Measurements from ENCODE around the gene GATAD1.
A peak's percentile ranks its signal among the peaks of the same experiment; 100 is the strongest.
"Not testable (repeated sequence)": the region's sequence is repeated elsewhere in the genome, so short reads cannot be mapped to it uniquely, and the experiment has no call there.

The GATAD1 gene

DNA sequence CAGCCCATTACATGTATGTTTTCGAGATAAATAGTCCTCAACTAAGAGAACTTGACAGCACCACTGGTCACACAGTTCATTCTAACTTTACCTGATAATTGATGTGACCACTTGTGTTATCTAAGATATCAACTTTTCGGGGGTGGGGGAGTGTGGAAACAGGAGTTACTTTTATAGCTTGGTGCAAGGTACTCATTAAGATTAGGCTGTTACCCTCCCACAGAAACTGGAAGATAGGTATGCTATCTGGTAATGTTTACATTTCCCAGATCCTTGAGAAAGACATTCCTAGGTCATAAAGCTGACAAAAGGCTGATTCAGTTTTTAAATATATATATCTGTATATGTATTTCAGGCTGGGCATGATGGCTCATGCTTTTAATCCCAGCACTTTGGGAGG is 19.4 kb downstream of the GATAD1 start:
- DNase-seq (no peak), ATAC-seq (ENCODE audit: insufficient read depth, low read depth) (no peak)
- peaks cover 3% of the 10 kb centered on the region for H3K9me3 ChIP-seq (ENCODE audit: insufficient read depth, low read length, severe bottlenecking)

DNA sequence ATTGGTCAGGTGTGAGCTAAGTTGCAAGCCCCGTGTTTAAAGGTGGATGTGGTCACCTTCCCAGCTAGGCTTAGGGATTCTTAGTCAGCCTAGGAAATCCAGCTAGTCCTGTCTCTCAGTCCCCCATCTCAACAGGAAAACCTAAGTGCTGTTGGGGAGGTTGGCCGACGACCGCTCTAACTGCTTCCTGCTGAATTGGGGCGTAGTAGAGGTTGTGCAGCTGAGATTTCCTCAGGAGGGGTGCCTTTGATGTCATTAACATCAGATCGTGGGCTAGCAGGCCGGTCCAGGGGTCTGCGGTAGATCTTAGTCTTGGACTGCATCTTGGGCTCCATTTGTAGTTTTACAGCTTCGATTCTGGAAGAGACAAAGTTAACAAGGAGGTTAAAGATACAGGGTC is 21.3 kb downstream of the GATAD1 start:
- ATAC-seq (ENCODE audit: insufficient read depth, low read depth); H3K27me3 ChIP-seq (ENCODE audit: insufficient read depth, low read length, poor library complexity); H3K4me2 ChIP-seq (ENCODE audit: insufficient read depth, low read length); H3K4me1 ChIP-seq (ENCODE audit: insufficient read depth, low read length); H4K20me1 ChIP-seq (ENCODE audit: insufficient read depth, low read length); H3K36me3 ChIP-seq (ENCODE audit: insufficient read depth, low read length); H3K9me3 ChIP-seq (ENCODE audit: insufficient read depth, low read length, severe bottlenecking); H3K9ac ChIP-seq (ENCODE audit: low read depth, low read length); H3K27ac ChIP-seq (ENCODE audit: low read length); H3K79me2 ChIP-seq (ENCODE audit: insufficient read depth, low read length); H2AFZ ChIP-seq (ENCODE audit: low read depth, low read length); H3K4me3 ChIP-seq (ENCODE audit: low read depth in 1 of 2, low read length in 2 of 2): not testable (repeated sequence)
- peak; percentile 7 for DNase-seq

More for the DNA sequence above, 19.4 kb downstream of the GATAD1 start:
- Histone ChIP-seq H3K79me2 (ENCODE audit: insufficient read depth, low read length) (no peaks in the 10 kb centered on the region), H4K20me1 (ENCODE audit: insufficient read depth, low read length) (no peaks in the 10 kb centered on the region), H3K27me3 (ENCODE audit: insufficient read depth, low read length, poor library complexity) (no peaks in the 10 kb centered on the region), H3K9ac (ENCODE audit: low read depth, low read length) (no peak overlapping the region), H2AFZ (ENCODE audit: low read depth, low read length) (no peak overlapping the region), H3K27ac (ENCODE audit: low read length) (no peak overlapping the region), H3K36me3 (ENCODE audit: insufficient read depth, low read length) (no peaks in the 10 kb centered on the region), H3K4me3 (ENCODE audit: low read depth in 1 of 2, low read length in 2 of 2) (no peak overlapping the region), H3K4me1 (ENCODE audit: insufficient read depth, low read length) (no peaks in the 10 kb centered on the region), H3K4me2 (ENCODE audit: insufficient read depth, low read length) (no peak overlapping the region)
- TF ChIP-seq, protein P1, sequence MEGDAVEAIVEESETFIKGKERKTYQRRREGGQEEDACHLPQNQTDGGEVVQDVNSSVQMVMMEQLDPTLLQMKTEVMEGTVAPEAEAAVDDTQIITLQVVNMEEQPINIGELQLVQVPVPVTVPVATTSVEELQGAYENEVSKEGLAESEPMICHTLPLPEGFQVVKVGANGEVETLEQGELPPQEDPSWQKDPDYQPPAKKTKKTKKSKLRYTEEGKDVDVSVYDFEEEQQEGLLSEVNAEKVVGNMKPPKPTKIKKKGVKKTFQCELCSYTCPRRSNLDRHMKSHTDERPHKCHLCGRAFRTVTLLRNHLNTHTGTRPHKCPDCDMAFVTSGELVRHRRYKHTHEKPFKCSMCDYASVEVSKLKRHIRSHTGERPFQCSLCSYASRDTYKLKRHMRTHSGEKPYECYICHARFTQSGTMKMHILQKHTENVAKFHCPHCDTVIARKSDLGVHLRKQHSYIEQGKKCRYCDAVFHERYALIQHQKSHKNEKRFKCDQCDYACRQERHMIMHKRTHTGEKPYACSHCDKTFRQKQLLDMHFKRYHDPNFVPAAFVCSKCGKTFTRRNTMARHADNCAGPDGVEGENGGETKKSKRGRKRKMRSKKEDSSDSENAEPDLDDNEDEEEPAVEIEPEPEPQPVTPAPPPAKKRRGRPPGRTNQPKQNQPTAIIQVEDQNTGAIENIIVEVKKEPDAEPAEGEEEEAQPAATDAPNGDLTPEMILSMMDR (IDR thresholded peaks at IDR 0.05; ENCODE audit: borderline replicate concordance, extremely low read depth, low read length, poor library complexity, severe bottlenecking): no peak
- TF ChIP-seq EZH2 (IDR thresholded peaks at IDR 0.05; ENCODE audit: borderline replicate concordance, low read depth, low read length, severe bottlenecking): no peak

DNA sequence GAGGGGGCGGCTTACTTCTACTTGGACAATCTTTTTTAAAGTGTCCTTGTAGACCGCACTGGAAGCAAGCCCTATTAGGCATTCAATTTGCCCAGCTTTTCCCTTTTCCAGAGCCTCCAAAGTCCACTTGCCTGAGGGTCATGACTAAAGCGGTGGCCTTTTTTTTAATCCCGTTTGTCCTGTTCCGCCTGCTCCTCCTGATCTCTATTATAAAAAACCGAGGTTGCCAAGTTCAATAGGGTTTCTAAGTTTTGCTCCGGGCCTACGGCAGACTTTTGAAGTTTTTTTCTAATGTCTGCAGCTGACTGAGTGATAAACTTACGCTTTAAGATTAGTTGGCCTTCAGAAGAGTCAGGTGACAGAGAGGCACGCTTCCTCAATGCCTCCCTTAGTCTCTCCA is 26.7 kb downstream of the GATAD1 start:
- H3K4me1 ChIP-seq (ENCODE audit: insufficient read depth, low read length); H3K4me2 ChIP-seq (ENCODE audit: insufficient read depth, low read length); H3K9ac ChIP-seq (ENCODE audit: low read depth, low read length); H2AFZ ChIP-seq (ENCODE audit: low read depth, low read length); H3K36me3 ChIP-seq (ENCODE audit: insufficient read depth, low read length); H3K9me3 ChIP-seq (ENCODE audit: insufficient read depth, low read length, severe bottlenecking); DNase-seq; ATAC-seq (ENCODE audit: insufficient read depth, low read depth); H3K4me3 ChIP-seq (ENCODE audit: low read depth in 1 of 2, low read length in 2 of 2); H3K27me3 ChIP-seq (ENCODE audit: insufficient read depth, low read length, poor library complexity); H4K20me1 ChIP-seq (ENCODE audit: insufficient read depth, low read length); H3K79me2 ChIP-seq (ENCODE audit: insufficient read depth, low read length); H3K27ac ChIP-seq (ENCODE audit: low read length): not testable (repeated sequence)

DNA sequence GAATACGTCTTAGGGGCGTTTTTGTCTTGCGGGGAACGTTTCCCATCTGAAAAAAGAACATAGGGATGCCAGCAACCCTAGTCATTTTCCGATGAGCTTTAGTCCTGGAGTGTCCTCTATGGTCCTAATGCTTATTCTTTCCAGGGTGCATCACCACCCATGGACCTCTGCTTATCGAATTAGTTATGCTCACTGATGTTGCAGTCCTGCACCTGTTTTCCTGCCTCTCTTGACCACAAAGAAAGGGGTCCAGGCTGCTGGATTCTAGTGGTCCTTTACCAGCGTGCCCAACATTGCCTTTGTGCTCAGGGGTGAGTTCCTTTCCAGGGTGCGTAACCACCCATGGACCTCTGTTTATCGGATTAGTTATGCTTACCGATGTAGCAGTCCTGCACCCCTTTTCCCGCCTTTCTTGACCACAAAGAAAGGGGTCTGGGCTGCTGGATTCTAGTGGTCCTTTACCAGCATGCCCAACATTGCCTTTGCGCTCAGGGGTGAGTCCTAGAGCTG is 28.0 kb downstream of the GATAD1 start:
- H3K4me1 ChIP-seq (ENCODE audit: insufficient read depth, low read length); ATAC-seq (ENCODE audit: insufficient read depth, low read depth): not testable (repeated sequence)

DNA sequence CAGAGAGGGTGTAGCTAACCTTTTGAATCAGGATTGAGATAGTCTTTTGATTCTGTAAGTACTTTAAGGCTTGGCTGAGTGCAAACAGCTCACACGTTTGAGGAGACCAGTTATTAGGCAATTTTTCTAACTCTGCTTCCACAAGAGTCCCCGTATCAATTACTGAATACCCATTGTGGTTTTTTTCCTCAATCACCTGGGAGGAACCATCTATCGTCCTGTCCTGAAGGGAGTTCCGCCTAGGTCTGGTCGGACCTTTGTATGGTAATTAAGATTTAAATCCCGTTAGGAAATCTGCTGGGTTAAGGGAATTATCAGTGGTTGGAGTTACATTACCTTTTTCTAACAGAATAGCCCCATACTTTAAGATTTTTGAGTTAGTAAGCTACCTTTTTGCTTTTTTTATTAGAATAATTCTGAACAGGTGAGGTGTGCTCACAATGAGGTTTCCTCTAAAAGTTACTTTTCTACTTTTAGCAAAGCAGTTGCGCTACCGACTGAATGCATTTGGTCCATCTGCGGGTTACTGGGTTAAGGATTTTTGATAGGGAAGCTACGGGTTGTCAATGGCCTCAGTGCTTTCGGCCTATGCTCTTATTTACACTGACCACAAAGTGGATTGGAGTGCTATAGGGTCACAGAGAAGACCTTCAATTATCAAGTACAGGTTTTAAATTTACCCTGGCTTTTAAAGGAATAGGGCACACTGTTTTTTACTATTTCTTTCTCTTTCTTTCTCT is 28.7 kb downstream of the GATAD1 start:
- DNase-seq; H3K9ac ChIP-seq (ENCODE audit: low read depth, low read length); H3K79me2 ChIP-seq (ENCODE audit: insufficient read depth, low read length); H3K4me3 ChIP-seq (ENCODE audit: low read depth in 1 of 2, low read length in 2 of 2); H3K4me2 ChIP-seq (ENCODE audit: insufficient read depth, low read length); H3K4me1 ChIP-seq (ENCODE audit: insufficient read depth, low read length); H2AFZ ChIP-seq (ENCODE audit: low read depth, low read length); ATAC-seq (ENCODE audit: insufficient read depth, low read depth); H4K20me1 ChIP-seq (ENCODE audit: insufficient read depth, low read length); H3K9me3 ChIP-seq (ENCODE audit: insufficient read depth, low read length, severe bottlenecking); H3K27me3 ChIP-seq (ENCODE audit: insufficient read depth, low read length, poor library complexity); H3K36me3 ChIP-seq (ENCODE audit: insufficient read depth, low read length); H3K27ac ChIP-seq (ENCODE audit: low read length): not testable (repeated sequence)

More for the DNA sequence above, 28.0 kb downstream of the GATAD1 start:
- not testable (repeated sequence) for H3K4me3 ChIP-seq (ENCODE audit: low read depth in 1 of 2, low read length in 2 of 2); H3K9ac ChIP-seq (ENCODE audit: low read depth, low read length); H3K79me2 ChIP-seq (ENCODE audit: insufficient read depth, low read length); H3K27ac ChIP-seq (ENCODE audit: low read length); DNase-seq; H3K4me2 ChIP-seq (ENCODE audit: insufficient read depth, low read length); H3K27me3 ChIP-seq (ENCODE audit: insufficient read depth, low read length, poor library complexity); H4K20me1 ChIP-seq (ENCODE audit: insufficient read depth, low read length); H2AFZ ChIP-seq (ENCODE audit: low read depth, low read length); H3K9me3 ChIP-seq (ENCODE audit: insufficient read depth, low read length, severe bottlenecking); H3K36me3 ChIP-seq (ENCODE audit: insufficient read depth, low read length)

DNA sequence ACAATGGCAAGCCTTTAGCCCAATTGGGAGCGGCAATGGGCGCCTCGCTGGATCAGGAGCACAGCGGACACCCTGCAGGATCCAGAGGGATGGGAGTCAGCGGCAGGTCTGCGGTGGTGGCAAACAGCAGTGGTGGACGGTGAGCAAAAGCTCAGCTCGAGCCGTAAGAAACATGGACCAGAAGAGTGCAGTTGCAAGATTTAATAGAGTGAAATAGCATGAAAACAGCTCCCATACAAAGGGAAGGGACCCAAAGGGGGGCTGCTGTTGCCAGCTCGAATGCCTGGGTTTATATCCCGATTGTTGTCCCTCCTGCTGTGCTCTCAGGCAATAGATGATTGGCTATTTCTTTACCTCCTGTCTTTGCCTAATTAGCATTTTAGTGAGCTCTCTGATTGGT is 30.4 kb downstream of the GATAD1 start, which contains the start of gene ERVW-1:
TSS of gene ERVW-1 (minus strand) at position 266 of the 400 bp plus-strand sequence. CDS start 7,565 bp downstream, outside the sequence.
- not testable (repeated sequence) for DNase-seq; H3K9me3 ChIP-seq (ENCODE audit: insufficient read depth, low read length, severe bottlenecking); H3K4me3 ChIP-seq (ENCODE audit: low read depth in 1 of 2, low read length in 2 of 2); H3K4me2 ChIP-seq (ENCODE audit: insufficient read depth, low read length); H3K27me3 ChIP-seq (ENCODE audit: insufficient read depth, low read length, poor library complexity); H3K79me2 ChIP-seq (ENCODE audit: insufficient read depth, low read length); ATAC-seq (ENCODE audit: insufficient read depth, low read depth); H4K20me1 ChIP-seq (ENCODE audit: insufficient read depth, low read length); H3K36me3 ChIP-seq (ENCODE audit: insufficient read depth, low read length); H2AFZ ChIP-seq (ENCODE audit: low read depth, low read length); H3K9ac ChIP-seq (ENCODE audit: low read depth, low read length); H3K4me1 ChIP-seq (ENCODE audit: insufficient read depth, low read length); H3K27ac ChIP-seq (ENCODE audit: low read length)
